Naive thymus-derived CD8-positive, alpha-beta T cell (primary cell): ENCODE data around the gene DIPK2A. TPM values are rescaled to one million over a fixed set of nuclear protein-coding genes. Genes with fewer than 3 reads are reported as not detected.

Source experiments
- ATAC-seq, 2 donors: fragments of 150-1000 bp; cut with Tn5 transposase in 1 of 2; sonication (Bioruptor Pico), chemical (Tn5 transposase) in 1 of 2; 1 replicate in 1 of 2; 2 replicates in 1 of 2; pipeline ENCODE4 v1.10.0; 2021; ENCODE audit warnings: mild to moderate bottlenecking in 2 of 2, moderate library complexity in 2 of 2
- POLR2A ChIA-PET: fragments of 350-600 bp; sonication (Branson Sonifier 250); formaldehyde crosslinking; loops from one replicate; lab custom pipeline; 2021; ENCODE audit warnings: antibody characterized with exemption; lab: Charles Lee
- DNase-seq, 10 donors: peaks; one replicate each; pipeline versions ENCODE4 v3.0.0 to v3.0.0-alpha.2; 2020 to 2022
- H3K27ac Mint-ChIP-seq, 10 donors: one replicate each; pipeline ENCODE4 v1.8.0; 2020 to 2022; ENCODE audit warnings: mild to moderate bottlenecking in 10 of 10, mixed read lengths in 10 of 10, moderate library complexity in 4 of 10, inconsistent platforms in 1 of 10
- H3K27me3 Mint-ChIP-seq, 5 donors: one replicate each; pipeline ENCODE4 v1.8.0; 2021 to 2022; ENCODE audit warnings: mixed read lengths in 5 of 5
- H3K36me3 Mint-ChIP-seq, 3 donors: one replicate each; pipeline ENCODE4 v1.8.0; 2020 to 2022; ENCODE audit warnings: mixed read lengths in 3 of 3, mild to moderate bottlenecking in 2 of 3, inconsistent platforms in 1 of 3
- H3K4me1 Mint-ChIP-seq, 4 donors: one replicate each; pipeline ENCODE4 v1.8.0; 2021 to 2022; ENCODE audit warnings: mixed read lengths in 4 of 4
- H3K4me3 Mint-ChIP-seq, 10 donors: one replicate each; pipeline ENCODE4 v1.8.0; 2020 to 2022; ENCODE audit warnings: mild to moderate bottlenecking in 10 of 10, mixed read lengths in 10 of 10, moderate library complexity in 6 of 10, inconsistent platforms in 1 of 10
- H3K9me3 Mint-ChIP-seq, 9 donors: one replicate each; pipeline ENCODE4 v1.8.0; 2020 to 2022; ENCODE audit warnings: mixed read lengths in 9 of 9, mild to moderate bottlenecking in 3 of 9, inconsistent platforms in 1 of 9, moderate library complexity in 1 of 9
- polyA plus RNA-seq, 3 donors: library from polyadenylated mRNA; unstranded; fragments of 300-500 nt; fragmentation: Illumina TruSeq; gene quantifications; one replicate each; pipeline ENCODE4 v1.2.3, GENCODE V29; 2021
- total RNA-seq, 8 experiments: library from RNA in 2 of 8; stranded (reverse) in 2 of 8; gene quantifications; one replicate each; pipeline ENCODE4 v1.2.3 and lab custom pipeline; 2021 to 2026

The DIPK2A gene
- total and polyA plus RNA-seq, 5 experiments from 2014 or later, result 5.3 to 17.3 (median 7.3) TPM

DNA sequence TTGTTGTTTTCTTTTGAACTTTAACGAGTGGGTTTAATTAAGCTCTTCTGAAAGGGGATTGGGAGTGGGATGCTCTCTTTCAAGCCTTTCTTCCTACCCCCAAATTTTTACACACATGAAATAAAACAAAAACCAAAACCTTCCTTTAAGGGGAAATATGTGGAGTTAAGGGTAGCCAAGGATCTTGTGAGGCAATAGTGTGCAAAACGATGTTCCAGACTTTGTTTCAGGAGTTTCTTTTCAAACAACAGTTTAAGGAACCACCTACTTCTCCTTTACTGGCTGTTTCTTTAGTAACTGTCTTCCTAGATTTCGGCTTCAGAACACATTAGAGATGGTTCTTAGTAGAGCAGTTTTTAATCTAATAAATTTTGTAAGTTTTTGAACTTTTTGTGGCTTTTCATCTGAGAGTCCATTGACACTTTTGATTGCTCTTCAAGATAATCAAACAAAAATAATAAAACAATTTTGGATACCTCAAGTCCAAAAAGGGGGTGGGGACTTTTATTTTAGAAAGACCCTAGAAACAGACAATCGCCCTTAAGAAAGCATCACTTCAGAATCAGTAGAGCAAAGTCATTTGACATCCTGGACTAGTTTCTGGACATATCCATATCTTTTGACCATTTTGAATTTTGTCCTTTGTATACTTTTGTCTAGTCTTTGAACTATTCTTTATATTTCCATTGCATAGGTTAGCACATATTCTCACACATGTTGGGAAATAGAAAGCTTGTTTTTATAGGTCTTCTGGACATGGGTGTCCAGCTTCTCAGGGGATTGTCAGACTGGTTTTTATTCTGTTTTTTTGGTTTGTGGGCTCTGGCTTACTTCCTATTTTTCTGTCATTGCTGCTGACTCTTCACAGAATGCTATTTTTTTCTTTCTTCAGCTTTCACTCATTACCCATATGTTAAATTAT, 6.0 kb downstream of the DIPK2A start:
- no peak for DNase-seq
- H3K4me1 Mint-ChIP-seq, result peaks cover 29 to 80% (median 53%) of the 10 kb centered on the region in 4 donors
- H3K9me3 Mint-ChIP-seq, result no peaks in the 10 kb centered on the region
- H3K4me3 Mint-ChIP-seq, result peak overlapping the region; percentile 9 to 59 (median 46)
- POLR2A ChIA-PET, result no interaction called here
- H3K36me3 Mint-ChIP-seq, result peaks cover 4 to 7% (median 6%) of the 10 kb centered on the region in 3 donors
- no peaks in the 10 kb centered on the region for H3K27me3 Mint-ChIP-seq
- peak overlapping the region in 1 of 10 donors; percentile 33 for H3K27ac Mint-ChIP-seq
- ATAC-seq, result no peak

DNA sequence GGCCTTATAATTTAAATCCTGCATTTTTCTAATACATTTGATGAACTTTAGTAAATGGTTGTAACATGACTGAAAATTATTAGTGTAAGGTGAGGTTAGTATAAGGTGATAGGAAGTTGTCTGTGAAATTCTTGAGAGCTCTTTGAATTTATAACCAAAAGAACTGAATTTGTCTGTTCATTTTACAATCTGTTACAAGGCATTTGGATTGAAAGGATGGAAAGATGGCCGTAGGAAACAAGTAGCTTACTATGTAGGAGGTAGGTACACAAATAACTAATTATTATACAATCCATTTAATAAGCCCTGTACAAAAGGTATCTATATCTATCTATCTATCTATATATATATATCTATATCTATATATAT, 6.6 kb downstream of the DIPK2A start:
- no peak for ATAC-seq

GRCh38 chr3:143979041-143979440, 7.4 kb downstream of the DIPK2A start:
- H3K4me1 Mint-ChIP-seq, result peaks cover 28 to 83% (median 61%) of the 10 kb centered on the region in 4 donors

More for the DNA sequence above, 6.6 kb downstream of the DIPK2A start:
- Mint-ChIP-seq H3K27ac (peak overlapping the region in 1 of 10 donors; percentile 33), H3K36me3 (peaks cover under 1 to 12% (median 12%) of the 10 kb centered on the region in 3 donors), H3K9me3 (peaks cover 0 to 2% (median 0%) of the 10 kb centered on the region in 9 donors), H3K4me3 (peak overlapping the region in 6 of 10 donors; percentile 3 to 58 (median 38)), H3K4me1 (peaks cover 31 to 84% (median 59%) of the 10 kb centered on the region in 4 donors), H3K27me3 (no peaks in the 10 kb centered on the region)
- POLR2A ChIA-PET, result no interaction called here
- no peak for DNase-seq

GRCh38 chr3:143979813-143980212, 8.2 kb downstream of the DIPK2A start:
- no peaks in the 10 kb centered on the region for H3K27me3 Mint-ChIP-seq
- H3K4me3 Mint-ChIP-seq, result no peak overlapping the region
- peaks cover 28 to 82% (median 61%) of the 10 kb centered on the region in 4 donors for H3K4me1 Mint-ChIP-seq
- peaks cover 0 to 2% (median 0%) of the 10 kb centered on the region in 9 donors for H3K9me3 Mint-ChIP-seq
- POLR2A ChIA-PET, result no interaction called here
- H3K27ac Mint-ChIP-seq, result no peak overlapping the region
- ATAC-seq (no peak), DNase-seq (no peak)
- peaks cover 0 to 15% (median 14%) of the 10 kb centered on the region in 3 donors for H3K36me3 Mint-ChIP-seq

More at GRCh38 chr3:143979041-143979440, 7.4 kb downstream of the DIPK2A start:
- no peak for ATAC-seq
- H3K27ac Mint-ChIP-seq, result no peak overlapping the region
- H3K4me3 Mint-ChIP-seq, result no peak overlapping the region
- peaks cover 0 to 15% (median 14%) of the 10 kb centered on the region in 3 donors for H3K36me3 Mint-ChIP-seq
- peaks cover 0 to 2% (median 0%) of the 10 kb centered on the region in 9 donors for H3K9me3 Mint-ChIP-seq
- POLR2A ChIA-PET, result interaction anchor here (0.5 kb wide), 1 partner anchor 15 kb away, joined by 4 read pairs; no protein-coding TSS in a partner anchor
- no peak for DNase-seq
- H3K27me3 Mint-ChIP-seq, result no peaks in the 10 kb centered on the region

DNA sequence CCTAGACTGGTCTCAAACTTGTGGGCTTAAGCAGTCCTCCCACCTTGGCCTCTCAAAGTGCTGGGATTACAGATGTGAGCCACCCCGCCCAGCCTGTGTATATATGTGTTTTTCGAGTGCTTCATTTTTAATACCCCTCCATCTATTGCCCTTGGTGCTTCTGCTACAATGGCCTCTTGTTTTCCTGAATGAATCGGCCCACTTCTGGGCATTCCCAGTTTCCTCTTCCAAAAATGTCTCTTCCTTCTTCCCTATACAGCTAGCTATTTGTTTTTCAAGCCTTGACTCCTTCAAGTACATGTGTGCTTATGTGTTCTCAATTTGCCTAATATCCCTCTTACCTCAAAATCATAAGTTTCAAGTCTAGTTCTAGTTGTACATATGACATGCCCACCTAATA, 16.7 kb downstream of the DIPK2A start:
- DNase-seq (no peak), ATAC-seq (no peak)
- no peaks in the 10 kb centered on the region for H3K27me3 Mint-ChIP-seq
- no peaks in the 10 kb centered on the region for H3K9me3 Mint-ChIP-seq
- POLR2A ChIA-PET, result interaction anchor here (0.8 kb wide), 1 partner anchor 17 kb away, joined by 3 read pairs; the partner anchor contains the start of gene DIPK2A
- H3K4me1 Mint-ChIP-seq, result peaks cover 18 to 49% (median 42%) of the 10 kb centered on the region in 4 donors
- no peak overlapping the region for H3K4me3 Mint-ChIP-seq
- H3K36me3 Mint-ChIP-seq, result peaks cover 3 to 58% (median 30%) of the 10 kb centered on the region in 3 donors
- H3K27ac Mint-ChIP-seq, result peak overlapping the region in 1 of 10 donors; percentile 53

DNA sequence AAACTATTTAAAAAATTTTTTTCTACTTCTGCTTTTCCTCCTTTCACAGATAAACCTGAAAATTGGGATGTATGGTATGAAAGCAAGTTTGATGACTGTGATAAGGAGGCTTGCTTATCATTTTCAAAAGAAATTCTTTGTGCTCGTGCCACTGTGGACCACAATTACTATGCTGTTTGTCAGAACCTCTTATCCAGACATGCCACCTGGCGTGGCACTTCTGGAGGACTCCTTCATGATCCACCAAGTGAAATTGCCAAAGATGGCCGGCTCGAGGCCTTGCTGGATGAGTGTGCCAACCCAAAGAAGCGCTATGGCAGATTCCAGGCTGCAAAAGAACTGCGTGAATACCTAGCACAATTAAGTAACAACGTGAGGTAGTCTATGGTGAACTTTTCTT, 17.8 kb downstream of the DIPK2A start:
- peaks cover 13 to 41% (median 31%) of the 10 kb centered on the region in 4 donors for H3K4me1 Mint-ChIP-seq

DNA sequence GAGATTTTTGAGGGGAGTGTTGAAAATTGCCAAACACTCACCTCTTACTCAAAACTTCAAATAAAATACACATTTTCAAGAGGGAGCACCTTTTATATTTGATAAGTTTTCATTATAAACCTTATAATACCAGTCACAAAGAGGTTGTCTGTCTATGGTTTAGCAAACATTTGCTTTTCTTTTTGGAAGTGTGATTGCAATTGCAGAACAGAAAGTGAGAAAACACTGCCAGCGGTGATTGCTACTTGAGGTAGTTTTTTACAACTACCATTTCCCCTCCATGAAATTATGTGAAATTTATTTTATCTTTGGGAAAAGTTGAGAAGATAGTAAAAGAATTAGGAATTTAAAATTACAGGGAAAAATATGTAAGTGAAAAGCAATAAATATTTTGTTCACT, 20.1 kb downstream of the DIPK2A start:
- POLR2A ChIA-PET, result no interaction called here
- no peak overlapping the region for H3K4me3 Mint-ChIP-seq
- peaks cover 3 to 58% (median 31%) of the 10 kb centered on the region in 3 donors for H3K36me3 Mint-ChIP-seq
- no peak overlapping the region for H3K27ac Mint-ChIP-seq
- no peaks in the 10 kb centered on the region for H3K9me3 Mint-ChIP-seq
- peaks cover 13 to 32% (median 19%) of the 10 kb centered on the region in 4 donors for H3K4me1 Mint-ChIP-seq
- no peaks in the 10 kb centered on the region for H3K27me3 Mint-ChIP-seq
- DNase-seq, result no peak
- ATAC-seq, result no peak

More for the DNA sequence above, 17.8 kb downstream of the DIPK2A start:
- H3K9me3 Mint-ChIP-seq, result no peaks in the 10 kb centered on the region
- H3K4me3 Mint-ChIP-seq, result no peak overlapping the region
- H3K36me3 Mint-ChIP-seq, result peaks cover 3 to 62% (median 33%) of the 10 kb centered on the region in 3 donors
- no peak for ATAC-seq
- POLR2A ChIA-PET, result no interaction called here
- H3K27me3 Mint-ChIP-seq, result no peaks in the 10 kb centered on the region
- DNase-seq, result no peak
- peak overlapping the region in 1 of 10 donors; percentile 40 for H3K27ac Mint-ChIP-seq

- DNase-seq (no peak), ATAC-seq (no peak)
- H3K9me3 Mint-ChIP-seq, result no peaks in the 10 kb centered on the region
- H3K4me3 Mint-ChIP-seq, result no peak overlapping the region
- no peak overlapping the region for H3K27ac Mint-ChIP-seq
- H3K27me3 Mint-ChIP-seq, result no peaks in the 10 kb centered on the region
- H3K36me3 Mint-ChIP-seq, result peaks cover 1 to 8% (median 7%) of the 10 kb centered on the region in 3 donors
- POLR2A ChIA-PET, result no interaction called here
- H3K4me1 Mint-ChIP-seq, result peaks cover 0 to 6% (median 0%) of the 10 kb centered on the region in 4 donors
Observed at GRCh38 chr3:143998266-143998665, 26.6 kb downstream of the DIPK2A start.

GRCh38 chr3:144003051-144003450, 31.4 kb downstream of the DIPK2A start:
- no peak for DNase-seq
- Mint-ChIP-seq H3K4me1 (peaks cover 0 to 6% (median 0%) of the 10 kb centered on the region in 4 donors), H3K36me3 (peaks cover 0 to 7% (median 2%) of the 10 kb centered on the region in 3 donors), H3K27ac (no peak overlapping the region), H3K9me3 (no peaks in the 10 kb centered on the region), H3K27me3 (no peaks in the 10 kb centered on the region), H3K4me3 (peak overlapping the region in 1 of 10 donors; percentile 15)
- POLR2A ChIA-PET, result no interaction called here
- ATAC-seq, result no peak

DNA sequence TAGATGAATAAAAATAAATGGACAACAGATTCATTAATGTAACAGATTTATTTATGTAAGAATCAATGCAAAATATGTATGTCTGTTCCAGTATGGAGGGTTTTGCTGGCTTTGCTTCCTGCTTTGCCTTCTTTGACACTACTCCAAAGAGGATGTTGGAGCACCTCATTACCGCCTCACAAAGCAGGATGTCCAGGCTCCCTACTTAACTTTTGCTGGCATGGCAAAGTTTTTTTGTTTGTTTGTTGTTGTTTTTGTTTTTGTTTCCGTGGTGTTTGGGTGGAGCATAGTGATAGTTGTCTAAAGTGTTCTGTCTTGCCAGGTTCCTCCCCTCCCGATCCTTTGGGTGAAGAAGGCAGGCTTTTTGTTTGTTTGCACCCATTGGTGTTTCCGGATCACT, 38.7 kb downstream of the DIPK2A start:
- Mint-ChIP-seq H3K9me3 (no peaks in the 10 kb centered on the region), H3K27me3 (no peaks in the 10 kb centered on the region), H3K27ac (peak overlapping the region in 1 of 10 donors; percentile 26), H3K4me1 (no peaks in the 10 kb centered on the region), H3K36me3 (no peaks in the 10 kb centered on the region), H3K4me3 (no peak overlapping the region)
- POLR2A ChIA-PET, result no interaction called here
- ATAC-seq, result no peak
- DNase-seq, result no peak

- no peak for ATAC-seq
Observed at GRCh38 chr3:144011251-144011799, 39.7 kb downstream of the DIPK2A start.

DNA sequence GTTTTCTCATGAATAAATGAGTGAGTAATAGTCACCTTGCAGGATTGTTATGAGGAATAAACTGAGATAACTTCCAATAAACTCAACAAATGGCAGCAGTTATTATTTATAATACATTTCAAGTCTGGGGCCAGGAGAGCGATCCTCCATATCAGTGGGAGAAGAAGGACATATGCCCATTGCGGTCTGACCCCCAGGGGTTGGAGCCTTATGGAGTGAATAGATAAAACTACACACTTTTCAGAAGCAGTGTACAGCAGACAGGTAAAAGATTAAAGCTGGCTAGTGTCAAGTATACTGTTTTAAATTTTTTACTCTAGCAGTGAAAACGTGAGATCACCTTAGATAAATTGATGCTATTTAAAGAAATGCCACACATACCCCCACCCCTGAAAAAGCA, 43.5 kb downstream of the DIPK2A start:
- peaks cover 0 to 6% (median 2%) of the 10 kb centered on the region in 3 donors for H3K36me3 Mint-ChIP-seq
- POLR2A ChIA-PET, result no interaction called here
- no peaks in the 10 kb centered on the region for H3K4me1 Mint-ChIP-seq
- peaks cover 0 to 5% (median 0%) of the 10 kb centered on the region in 5 donors for H3K27me3 Mint-ChIP-seq
- DNase-seq (no peak), ATAC-seq (no peak)
- H3K27ac Mint-ChIP-seq, result no peak overlapping the region
- H3K9me3 Mint-ChIP-seq, result peaks cover 0 to 10% (median 0%) of the 10 kb centered on the region in 9 donors
- H3K4me3 Mint-ChIP-seq, result no peak overlapping the region

More at GRCh38 chr3:144011251-144011799, 39.7 kb downstream of the DIPK2A start:
- POLR2A ChIA-PET, result no interaction called here
- no peak overlapping the region for H3K27ac Mint-ChIP-seq
- no peaks in the 10 kb centered on the region for H3K27me3 Mint-ChIP-seq
- no peaks in the 10 kb centered on the region for H3K9me3 Mint-ChIP-seq
- DNase-seq, result no peak
- H3K4me1 Mint-ChIP-seq, result no peaks in the 10 kb centered on the region
- H3K36me3 Mint-ChIP-seq, result no peaks in the 10 kb centered on the region
- no peak overlapping the region for H3K4me3 Mint-ChIP-seq
